GM19239 (cell line): ENCODE data around the gene PTMS.

ENCODE experiments used
- DNase-seq: peaks from one replicate; pipeline ENCODE4 v3.0.0; 2011; ENCODE audit warnings: low spot score; ENCODE audit not compliant: insufficient read length
- FAIRE-seq: peaks from 2 replicates; lab custom pipeline; 2011; peaks lifted over from hg19 to GRCh38; lab: Jason Lieb, UNC

PTMS gene

DNA sequence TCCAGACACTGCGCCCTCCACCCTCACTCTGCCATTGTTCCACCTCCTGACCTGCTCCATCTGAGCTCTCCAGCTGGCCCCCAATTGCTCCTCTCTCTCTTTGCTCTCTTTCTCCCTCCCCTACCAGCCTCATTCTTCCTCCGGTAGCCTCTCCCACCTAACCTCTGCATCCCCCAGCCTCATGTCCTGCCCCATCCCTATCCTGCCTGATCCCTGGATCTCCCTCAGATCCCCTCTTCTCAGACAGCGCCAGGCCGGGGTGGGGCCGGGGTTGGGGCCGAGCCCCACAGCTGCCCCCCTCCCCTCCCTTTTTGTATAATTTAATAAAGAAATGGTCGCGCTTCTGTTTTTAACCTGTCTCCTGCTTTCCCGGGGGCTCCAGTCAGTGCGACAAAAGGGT is 4.4 kb downstream of the PTMS start:
- no peak for DNase-seq
- no peak for FAIRE-seq

DNA sequence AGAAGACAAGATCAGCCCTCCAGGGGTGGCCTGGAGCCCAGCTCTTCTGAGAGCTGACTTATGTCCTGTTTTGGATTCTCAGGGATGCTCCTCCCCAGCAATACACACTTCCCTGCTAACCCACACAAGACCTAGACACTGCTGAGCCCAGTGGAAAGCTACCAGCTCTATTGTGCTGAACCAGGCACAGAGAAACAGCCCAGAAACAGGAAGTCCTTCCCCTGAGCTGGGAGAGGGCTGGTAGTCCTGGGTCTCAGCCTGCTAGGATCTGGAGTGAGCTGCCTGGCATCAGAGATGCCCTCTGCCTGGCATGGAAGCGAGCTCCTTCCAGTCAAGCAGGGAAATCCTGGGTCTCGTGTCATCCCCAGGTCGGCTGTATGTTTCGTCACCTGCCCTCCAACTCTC is 4.9 kb downstream of the PTMS start:
- no peak for FAIRE-seq
- no peak for DNase-seq

DNA sequence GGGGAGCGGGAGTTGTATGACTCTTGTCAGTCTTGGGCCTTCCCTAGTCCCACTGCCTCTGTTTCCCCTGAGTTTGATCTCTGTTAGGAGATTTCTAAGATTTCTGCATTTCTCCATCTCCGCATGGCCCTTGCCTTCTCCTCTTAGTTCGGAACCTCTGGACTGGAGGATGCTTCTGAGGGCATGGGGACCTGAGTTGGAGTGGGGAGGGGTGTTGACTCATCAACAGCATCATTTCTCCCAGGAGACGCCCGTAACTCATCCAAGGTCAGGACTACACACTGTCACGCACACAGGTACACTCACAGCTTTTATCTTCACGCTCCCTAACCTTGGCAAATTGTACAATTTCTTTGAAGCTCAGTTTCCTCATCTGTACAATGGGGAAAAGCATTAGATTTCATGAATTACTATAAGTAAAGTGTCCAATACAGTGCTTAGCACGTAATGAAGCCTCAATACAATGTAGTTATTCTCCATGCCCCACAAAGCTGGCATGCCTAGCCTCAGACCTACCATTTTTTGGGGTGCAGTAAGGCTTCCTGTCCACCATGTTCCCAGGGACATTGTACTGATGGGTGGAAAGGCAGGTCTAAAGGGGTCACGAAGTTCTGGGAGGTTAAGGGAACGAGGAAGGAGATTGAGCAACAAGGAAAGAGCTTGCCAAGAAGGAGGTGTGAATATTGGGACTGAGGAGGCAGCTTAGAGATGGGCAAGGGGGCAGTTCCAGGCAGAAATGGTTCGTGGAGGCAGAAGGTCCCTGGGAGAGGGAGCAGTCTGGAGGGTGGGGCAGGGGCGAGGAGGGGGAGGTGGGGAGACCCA is 5.6 kb downstream of the PTMS start:
- DNase-seq = no peak
- FAIRE-seq = peak; percentile 53

DNA sequence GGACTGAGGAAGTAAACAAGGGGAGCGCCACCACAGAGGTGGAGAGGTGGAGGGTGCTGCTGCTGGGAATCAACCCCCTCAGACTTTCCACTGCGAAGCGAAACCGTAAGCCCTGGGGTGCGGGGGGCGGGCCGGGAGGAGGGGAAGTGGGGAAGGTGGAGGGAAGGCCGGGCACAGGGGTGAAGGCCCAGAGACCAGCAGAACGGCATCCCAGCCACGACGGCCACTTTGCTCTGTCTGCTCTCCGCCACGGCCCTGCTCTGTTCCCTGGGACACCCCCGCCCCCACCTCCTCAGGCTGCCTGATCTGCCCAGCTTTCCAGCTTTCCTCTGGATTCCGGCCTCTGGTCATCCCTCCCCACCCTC is 6.2 kb downstream of the PTMS start, which contains the start of gene LAG3:
LAG3 (plus strand) TSS at position 190 of the 365 bp plus-strand sequence. CDS start 333 bp downstream, outside the sequence.
- FAIRE-seq = no peak

DNA sequence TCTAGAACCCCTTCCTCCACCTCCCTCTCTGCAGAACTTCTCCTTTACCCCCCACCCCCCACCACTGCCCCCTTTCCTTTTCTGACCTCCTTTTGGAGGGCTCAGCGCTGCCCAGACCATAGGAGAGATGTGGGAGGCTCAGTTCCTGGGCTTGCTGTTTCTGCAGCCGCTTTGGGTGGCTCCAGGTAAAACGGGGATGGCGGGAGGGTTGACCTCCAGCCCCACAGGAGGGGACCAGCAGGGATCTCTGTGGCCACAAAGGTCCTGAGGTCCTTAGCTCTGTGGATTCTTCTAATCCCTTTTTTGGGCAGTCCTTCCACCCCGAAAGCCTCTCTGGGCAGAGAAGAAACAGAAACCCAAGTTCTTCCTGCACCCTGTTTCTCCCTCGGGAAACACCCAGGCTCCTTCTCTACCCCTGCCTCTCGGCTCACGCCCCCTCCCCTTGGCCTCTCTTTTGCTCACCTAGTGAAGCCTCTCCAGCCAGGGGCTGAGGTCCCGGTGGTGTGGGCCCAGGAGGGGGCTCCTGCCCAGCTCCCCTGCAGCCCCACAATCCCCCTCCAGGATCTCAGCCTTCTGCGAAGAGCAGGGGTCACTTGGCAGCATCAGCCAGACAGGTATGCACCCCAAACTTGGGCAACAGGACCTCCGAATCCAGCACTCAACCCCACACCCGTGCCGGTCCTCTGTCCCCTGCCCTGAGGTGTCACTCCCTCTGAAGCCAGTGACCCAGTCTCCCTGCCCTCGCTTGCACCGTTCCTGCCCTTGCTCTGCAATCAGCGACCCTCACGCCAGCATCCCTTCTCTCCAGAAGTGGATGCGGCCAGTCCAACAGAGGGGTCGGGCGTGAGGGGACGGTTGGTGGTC is 6.8 kb downstream of the PTMS start:
- FAIRE-seq (peak; percentile 91), DNase-seq (peak; percentile 70)

More for the DNA sequence above, 6.2 kb downstream of the PTMS start, which contains the start of gene LAG3:
- peak; percentile 70 for DNase-seq

DNA sequence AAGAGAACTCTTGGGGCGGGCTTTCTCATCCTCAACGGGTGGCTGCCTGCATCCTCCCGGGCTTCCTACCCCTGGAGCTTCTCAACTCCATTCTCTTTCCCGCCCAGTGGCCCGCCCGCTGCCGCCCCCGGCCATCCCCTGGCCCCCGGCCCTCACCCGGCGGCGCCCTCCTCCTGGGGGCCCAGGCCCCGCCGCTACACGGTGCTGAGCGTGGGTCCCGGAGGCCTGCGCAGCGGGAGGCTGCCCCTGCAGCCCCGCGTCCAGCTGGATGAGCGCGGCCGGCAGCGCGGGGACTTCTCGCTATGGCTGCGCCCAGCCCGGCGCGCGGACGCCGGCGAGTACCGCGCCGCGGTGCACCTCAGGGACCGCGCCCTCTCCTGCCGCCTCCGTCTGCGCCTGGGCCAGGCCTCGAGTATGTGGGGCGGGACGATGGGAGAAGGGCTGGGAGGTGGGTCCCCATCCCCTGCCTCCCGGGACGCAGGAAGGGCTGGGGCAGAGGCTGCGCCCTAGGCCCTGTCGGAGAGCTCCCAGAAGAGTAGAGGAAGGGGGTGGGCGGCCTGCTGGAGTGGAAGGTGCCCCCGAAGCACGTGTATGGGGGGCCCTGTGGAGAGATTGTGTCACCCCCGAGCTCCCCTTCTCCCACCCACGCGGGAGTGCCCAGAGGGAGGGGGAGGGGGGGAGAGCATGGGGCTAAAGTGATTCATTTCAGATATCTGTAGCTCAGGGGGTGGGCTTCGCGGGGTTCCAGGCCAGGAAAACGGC is 7.6 kb downstream of the PTMS start:
- DNase-seq = no peak
- peak; percentile 48 for FAIRE-seq

DNA sequence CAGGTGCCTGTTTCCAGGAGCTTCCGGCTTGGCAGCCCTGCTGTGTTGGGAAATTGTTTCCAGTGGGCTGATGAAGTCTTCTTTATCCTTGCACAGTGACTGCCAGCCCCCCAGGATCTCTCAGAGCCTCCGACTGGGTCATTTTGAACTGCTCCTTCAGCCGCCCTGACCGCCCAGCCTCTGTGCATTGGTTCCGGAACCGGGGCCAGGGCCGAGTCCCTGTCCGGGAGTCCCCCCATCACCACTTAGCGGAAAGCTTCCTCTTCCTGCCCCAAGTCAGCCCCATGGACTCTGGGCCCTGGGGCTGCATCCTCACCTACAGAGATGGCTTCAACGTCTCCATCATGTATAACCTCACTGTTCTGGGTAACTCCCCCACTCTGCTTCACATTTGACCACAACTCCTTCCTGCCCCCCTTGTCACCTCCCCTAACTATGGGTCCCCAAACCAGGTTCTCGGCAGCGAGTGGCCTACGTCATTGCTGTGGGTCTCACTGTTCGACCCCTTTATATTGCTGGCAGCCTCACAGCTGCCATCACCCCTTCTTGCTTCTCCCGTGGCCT is 8.4 kb downstream of the PTMS start:
- no peak for DNase-seq
- no peak for FAIRE-seq

- no peak for DNase-seq
- peak; percentile 73 for FAIRE-seq
Measured at GRCh38 chr12:6775185-6776174, 9.3 kb downstream of the PTMS start.

GRCh38 chr12:6777386-6777785 is 11.2 kb downstream of the PTMS start:
- DNase-seq (no peak), FAIRE-seq (no peak)

- no peak for DNase-seq
- FAIRE-seq = peak; percentile 59
Measured at GRCh38 chr12:6778217-6778573, 12.0 kb downstream of the PTMS start.

GRCh38 chr12:6778574-6779550 is 12.7 kb downstream of the PTMS start:
- FAIRE-seq (peak; percentile 96), DNase-seq (peak; percentile 81)

- FAIRE-seq (no peak), DNase-seq (no peak)
Measured at GRCh38 chr12:6779708-6780432, 13.7 kb downstream of the PTMS start.

GRCh38 chr12:6780573-6780972 is 14.4 kb downstream of the PTMS start:
- FAIRE-seq = no peak
- no peak for DNase-seq

GRCh38 chr12:6782119-6782518 is 16.0 kb downstream of the PTMS start:
- FAIRE-seq (no peak), DNase-seq (no peak)

DNA sequence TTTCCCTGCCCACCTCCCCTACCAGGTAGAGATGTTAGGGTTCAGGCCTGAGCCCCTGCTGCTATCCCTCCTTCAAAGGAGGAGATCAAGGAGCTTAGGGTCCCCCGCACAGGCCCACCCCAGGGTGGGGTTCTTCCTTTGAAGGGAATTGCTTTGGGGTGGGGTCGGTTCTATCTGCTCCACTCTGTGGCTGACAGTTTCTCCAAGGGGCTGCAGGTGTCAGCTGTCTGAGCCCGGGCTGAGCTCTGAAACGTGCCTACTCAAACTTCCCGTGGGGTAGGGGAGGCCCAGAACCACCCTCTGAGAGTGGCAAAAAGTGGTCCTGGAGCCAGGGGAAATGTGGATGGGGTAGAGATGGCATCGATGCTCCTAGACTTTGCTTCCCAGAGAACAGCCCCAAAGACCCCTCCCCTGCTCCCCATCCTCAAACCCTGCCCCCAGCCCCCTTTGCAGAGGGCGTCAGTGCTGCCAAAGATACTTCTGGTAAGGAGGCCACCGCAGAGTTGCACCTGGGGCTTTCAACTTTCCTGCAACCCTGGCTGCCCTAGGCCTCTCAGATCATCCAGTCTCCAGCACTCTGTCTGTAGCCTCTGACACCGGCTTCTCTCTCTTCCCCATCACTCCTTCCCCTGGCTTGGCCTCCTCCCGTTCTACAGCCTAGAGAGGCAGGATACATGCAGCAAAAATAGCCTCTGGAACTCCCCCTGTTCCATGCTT is 16.8 kb downstream of the PTMS start:
- DNase-seq (no peak), FAIRE-seq (no peak)

DNA sequence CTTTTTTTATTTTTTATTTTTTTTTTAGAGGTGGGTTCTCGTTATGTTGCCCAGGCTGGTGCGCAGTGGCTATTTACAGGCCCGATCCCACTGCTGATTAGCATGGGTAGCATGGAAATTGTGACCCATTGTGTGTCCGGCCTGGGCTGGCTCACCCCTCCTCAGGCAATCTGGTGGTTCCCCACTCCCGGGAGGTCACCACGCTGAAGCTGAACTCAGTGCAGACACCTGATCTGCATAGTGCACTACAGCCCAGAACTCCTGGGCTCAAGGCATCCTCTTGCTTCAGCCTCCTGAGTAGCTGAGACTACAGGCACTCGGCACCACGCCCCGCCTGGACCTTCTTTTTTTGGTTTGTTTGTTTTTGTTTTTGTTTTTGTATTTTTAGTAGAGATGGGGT is 17.7 kb downstream of the PTMS start:
- DNase-seq (no peak), FAIRE-seq (no peak)

- no peak for FAIRE-seq
- DNase-seq = no peak
Measured at GRCh38 chr12:6784296-6784695, 18.1 kb downstream of the PTMS start.
